SH-SY5Y (cell line): ENCODE data around the gene EIF5A2.

Source experiments
- GATA2 ChIP-seq: IDR thresholded peaks from 2 replicates; pipeline ENCODE4 v1.6.1; 2011; ENCODE audit warnings: mild to moderate bottlenecking, low read depth, low read length
- GATA3 ChIP-seq: IDR thresholded peaks from 2 replicates; pipeline ENCODE4 v1.6.1; 2011; ENCODE audit warnings: low read depth, mild to moderate bottlenecking, low read length, moderate library complexity

The EIF5A2 gene

DNA sequence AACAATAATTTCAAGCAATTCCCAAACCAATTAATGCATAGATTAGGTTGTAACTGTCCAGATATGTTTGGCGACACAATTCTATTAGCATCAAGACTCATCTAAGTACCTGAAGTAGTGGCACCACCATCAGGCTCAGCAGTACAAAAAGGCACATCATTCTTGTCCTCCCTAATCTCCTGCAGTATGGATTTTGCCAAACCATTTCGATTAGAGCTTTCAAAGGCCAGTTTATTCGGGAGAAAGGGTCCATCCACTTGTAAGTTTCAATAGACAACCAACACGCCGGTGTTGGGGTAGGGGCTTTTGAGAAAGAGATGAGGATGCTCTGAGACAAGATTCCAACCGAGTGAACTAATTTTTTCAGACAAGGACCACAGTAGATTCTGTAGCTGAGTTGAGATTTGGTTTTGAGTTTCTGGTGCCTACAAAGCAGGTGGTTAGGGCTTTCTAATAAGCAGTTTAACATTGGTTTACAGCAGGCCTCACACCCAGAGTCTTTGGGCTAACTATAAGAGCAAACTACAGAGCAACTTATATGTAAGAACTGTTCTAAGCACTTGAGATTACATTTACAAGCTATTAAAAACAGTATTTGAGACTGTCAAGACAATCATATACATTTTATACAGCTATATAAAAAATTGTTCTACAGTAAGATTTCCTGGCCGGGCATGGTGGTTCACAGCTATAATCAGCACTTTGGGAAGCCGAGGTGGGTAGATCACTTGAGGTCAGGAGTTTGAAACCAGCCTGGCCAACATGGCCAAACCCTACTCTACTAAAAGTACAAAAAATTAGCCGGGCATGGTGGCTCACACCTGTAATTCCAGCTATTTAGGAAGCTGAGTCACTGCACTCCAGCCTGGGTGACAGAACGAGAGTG is 43.0 kb downstream of the EIF5A2 start:
- TF ChIP-seq GATA2 = no peak
- TF ChIP-seq GATA3 = no peak

DNA sequence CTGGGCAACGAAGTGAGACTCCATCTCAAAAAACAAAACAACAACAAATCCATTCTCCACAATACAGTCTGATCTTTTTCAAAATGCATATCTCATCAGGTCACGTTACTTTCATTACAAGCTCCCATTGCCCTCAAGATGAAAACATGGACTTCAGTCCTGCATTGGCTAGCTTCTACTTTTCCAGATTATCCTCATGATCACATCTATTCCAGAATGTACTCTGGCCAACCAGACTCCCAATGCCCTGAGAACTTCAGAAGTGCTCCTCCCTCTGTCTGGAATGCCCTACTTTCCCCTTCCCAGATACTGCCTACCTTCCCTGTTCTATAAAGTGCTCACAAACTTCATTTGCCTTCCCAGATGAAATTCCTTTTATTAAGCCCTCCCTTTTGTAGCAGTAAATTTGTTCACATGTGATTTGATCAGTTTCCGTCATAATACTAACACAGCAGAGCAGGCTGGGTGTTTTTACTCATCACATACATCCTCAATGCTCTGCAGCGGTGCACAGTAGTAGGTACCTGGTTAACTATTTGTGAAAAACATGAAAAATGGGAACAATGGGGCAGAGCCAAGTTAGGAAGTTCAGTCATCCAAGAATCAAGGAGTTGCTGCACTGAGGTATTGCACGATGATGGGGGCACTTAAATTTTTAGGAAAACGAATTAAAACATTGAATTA is 43.8 kb downstream of the EIF5A2 start:
- no peak for TF ChIP-seq GATA3
- TF ChIP-seq GATA2 = no peak

DNA sequence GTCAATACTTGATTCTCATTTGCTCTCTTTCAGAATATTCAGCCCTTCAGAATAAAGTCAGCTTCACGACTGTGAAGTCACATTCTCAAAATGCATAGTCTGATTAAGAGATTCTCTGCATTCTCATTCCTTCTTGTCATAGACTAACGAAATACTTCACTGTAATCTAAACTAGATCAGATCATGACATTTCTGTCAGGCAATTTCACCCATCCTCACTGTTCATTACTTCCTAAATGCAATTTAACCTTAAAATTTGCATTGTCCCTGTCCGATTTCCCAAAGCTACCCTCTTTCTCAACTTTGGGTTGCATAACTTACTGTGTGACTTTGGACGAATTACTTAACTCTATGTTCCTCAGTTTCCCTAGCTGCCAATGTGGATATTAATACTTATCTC is 44.6 kb downstream of the EIF5A2 start:
- no peak for TF ChIP-seq GATA2
- TF ChIP-seq GATA3 = no peak

DNA sequence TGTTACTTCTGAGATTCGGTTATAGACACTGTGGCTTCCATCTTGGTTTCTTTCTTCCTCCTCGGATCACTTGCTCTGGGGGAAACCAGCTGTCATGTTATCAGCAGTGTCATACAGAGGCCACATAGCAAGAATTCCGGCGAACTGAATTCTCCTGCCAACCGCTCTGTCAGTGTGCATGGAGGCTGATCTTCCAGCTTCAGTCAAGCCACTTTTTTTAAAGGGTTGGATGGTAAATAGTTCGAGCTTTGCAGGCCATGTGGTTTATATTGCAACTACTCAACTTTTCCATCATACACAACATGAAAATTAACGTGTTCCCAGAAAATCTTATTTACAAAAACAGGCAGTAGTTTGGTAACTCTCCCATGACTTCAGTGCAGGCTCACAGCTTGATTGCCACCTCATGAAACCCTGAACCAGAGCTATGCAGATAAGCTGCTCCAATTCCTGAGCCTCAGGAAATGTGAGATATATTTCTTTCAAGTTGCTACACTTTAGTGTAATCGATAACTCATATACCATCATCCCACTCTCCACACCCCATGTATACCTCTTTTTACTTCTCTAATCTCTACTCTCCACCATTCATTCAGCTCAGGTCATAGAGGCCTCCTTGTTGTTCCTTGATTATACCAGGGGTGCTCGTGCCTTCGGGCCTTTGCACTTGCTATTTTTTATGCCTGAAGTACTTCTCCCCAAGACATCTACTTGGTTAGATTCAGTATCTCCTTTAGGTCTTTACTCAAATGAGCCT is 45.6 kb downstream of the EIF5A2 start:
- TF ChIP-seq GATA2 (no peak), GATA3 (no peak)

DNA sequence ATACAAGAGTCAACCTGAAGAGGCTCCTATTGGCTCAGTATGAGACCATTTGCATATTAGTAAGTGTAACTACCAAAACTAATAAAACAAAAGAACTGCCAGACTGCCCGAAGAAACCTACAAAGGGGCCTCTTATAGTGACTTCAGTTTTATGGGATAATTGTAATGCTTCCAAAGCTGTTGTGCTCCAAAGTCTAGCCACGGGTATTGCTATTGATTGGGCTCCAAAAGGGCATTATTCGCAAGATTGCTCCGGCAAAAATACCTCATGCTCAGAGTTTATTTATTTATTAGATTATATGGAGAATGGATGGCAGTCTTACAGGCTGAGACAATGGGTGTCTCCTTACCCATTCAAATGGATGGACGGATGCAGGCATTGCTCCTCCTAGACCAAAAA is 49.8 kb downstream of the EIF5A2 start:
- TF ChIP-seq GATA2 (no peak), GATA3 (no peak)

DNA sequence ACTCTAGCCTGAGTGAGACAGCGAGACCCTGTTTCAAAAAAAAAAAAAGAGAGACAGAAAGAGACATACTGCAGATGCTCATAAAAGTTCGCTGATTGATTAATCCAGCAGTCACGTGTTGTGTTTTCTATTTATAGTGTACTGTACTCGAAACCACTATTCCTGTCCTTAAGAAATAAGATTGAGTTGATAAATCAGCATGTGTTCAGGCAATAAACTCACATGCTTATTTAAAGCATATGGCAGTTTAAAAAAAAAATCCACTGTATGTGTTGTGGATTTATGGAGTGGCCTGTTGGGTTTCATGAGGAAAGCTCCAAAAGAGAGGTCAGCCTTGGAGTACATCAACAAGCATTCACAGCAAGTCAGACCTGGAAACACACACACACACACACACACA is 56.1 kb downstream of the EIF5A2 start:
- TF ChIP-seq GATA2 = no peak
- no peak for TF ChIP-seq GATA3

DNA sequence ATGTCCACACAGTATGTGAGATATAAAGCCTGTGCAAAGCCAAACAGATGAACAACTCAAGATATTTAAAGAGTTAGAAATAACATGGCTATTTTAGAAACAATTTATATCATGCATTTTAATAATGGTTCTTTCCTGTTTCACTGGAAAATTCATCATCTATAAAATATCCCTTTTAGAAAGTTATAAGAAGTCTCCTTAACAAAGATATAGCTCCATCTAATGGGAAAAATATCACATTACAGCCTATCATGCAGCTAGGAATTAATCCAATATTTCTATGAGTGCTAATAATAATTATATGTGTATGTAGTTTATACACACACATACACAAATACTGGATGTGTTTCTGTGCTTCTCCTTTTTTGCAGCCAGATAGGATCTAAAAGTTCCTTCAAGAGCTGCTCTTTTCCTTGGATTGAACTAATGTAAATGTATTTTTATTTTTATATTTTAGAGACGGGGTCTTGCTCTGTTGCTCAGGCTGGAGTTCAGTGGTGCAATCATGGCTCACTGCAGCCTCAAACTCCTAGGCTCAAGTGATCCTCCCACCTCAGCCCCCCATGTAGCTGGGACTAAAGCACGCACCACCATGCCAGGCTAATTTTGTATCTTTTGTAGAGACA is 60.0 kb downstream of the EIF5A2 start:
- TF ChIP-seq GATA2 = no peak
- no peak for TF ChIP-seq GATA3

DNA sequence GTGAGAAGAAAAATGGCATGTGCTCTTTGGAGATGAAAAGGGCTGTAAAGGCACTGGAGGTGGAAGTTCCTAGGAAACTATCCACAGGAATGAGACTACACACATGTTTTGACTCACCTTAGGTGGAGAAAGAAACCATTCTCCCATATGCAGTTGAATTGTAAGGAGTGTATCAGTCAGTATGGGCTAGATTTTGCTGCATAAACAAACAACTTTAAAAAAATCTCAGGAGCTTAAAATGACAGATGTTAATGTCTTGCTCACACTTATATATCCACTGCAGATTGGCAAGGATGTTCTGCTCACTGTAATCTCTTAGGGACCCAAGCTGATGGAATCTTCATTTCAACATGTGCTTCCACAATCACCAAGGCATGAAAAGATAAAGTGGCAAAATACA is 64.1 kb downstream of the EIF5A2 start:
- no peak for TF ChIP-seq GATA3

DNA sequence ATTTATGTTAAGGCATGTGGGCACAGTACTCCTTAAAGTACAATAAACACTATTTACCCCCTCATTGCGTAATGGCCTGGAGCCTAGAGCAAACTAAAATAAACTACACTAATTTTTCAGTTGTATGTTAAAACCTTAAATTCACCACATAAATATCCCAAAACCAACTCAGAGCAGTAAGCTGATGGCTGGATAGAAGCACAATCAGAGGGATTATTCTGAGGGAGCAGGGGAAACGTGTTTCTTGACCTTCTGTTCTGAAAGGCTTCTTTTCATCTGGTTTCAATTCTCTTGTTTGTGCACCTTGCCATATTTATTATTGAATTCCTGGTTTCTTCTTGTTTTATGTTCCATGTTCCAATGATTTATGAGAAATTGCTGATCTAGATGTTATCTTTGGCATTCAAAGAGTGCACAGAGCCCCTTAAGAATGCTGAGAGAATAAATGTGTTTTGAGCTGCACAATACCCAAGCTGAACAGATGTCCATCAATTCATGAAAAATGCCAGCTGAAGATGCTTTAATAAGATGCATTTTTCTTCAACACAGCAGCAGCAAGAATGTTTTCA is 68.1 kb downstream of the EIF5A2 start:
- no peak for TF ChIP-seq GATA3
- TF ChIP-seq GATA2 = peak; percentile 24; the same call in 1 of the 2 replicates

DNA sequence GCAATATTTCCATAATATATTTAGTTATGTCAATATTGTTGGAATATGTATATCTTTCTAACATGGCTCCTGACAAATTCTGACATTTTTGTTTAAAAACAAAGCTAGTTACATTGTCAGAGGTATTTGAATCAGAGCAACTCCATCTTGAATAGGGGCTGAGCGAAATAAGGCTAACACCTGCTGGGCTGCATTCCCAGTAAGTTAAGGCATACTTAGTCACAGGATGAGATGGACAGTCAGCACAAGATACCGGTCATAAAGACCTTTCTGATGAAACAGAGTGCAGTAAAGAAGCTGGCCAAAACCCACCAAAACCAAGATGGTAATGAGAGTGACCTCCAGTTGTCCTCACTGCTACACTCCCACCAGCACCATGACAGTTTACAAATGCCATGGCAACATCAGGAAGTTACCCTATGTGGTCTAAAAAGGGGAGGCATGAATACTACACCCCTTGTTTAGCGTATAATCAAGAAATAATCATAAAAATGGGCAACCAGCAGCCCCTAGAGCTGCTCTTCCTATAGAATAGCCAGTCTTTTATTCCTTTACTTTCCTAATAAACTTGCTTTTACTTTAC is 68.8 kb downstream of the EIF5A2 start:
- TF ChIP-seq GATA3 (no peak), GATA2 (no peak)
